AG04450 (cell line): ENCODE data around the gene ISCA2. TPM values are rescaled to one million over a fixed set of nuclear protein-coding genes. Genes with fewer than 3 reads are reported as not detected.

Experiments
- CTCF ChIA-PET: fragments of 300-600, 350-600 bp; formaldehyde crosslinking; extraction: SDS; loops from one replicate; lab custom pipeline; 2022; ENCODE audit warnings: antibody characterized with exemption, inconsistent platforms; lab: Charles Lee
- POLR2A ChIA-PET: fragments of 350-600 bp; formaldehyde crosslinking; extraction: SDS; loops from one replicate; lab custom pipeline; 2021; ENCODE audit warnings: antibody characterized with exemption, inconsistent platforms; lab: Yijun Ruan, JAX
- DNase-seq: peaks from one replicate; pipeline ENCODE4 v3.0.0-alpha.2; 2011; ENCODE audit warnings: low read depth, low spot score
- H3K27ac ChIP-seq: one replicate; pipeline ENCODE4 v1.5.1; 2012; ENCODE audit warnings: low read depth, low read length, control low read depth
- H3K27me3 ChIP-seq: one replicate; pipeline ENCODE4 v1.6.0; 2012; ENCODE audit warnings: low read length; ENCODE audit not compliant: control insufficient read depth, insufficient read depth
- H3K4me3 ChIP-seq: 2 replicates; pipeline ENCODE4 v1.5.1; 2011; ENCODE audit warnings: mild to moderate bottlenecking, low read depth, low read length, control low read depth
- H3K9me3 ChIP-seq: 2 replicates; pipeline ENCODE4 v1.5.1; 2012; ENCODE audit warnings: low read length; ENCODE audit not compliant: control insufficient read depth, insufficient read depth
- CTCF ChIP-seq: IDR thresholded peaks from 2 replicates; pipeline ENCODE4 v1.5.1; 2011; ENCODE audit warnings: low read depth, low read length, control low read depth, inconsistent platforms
- polyA plus RNA-seq: library from polyadenylated mRNA; depleted of rRNA; stranded (reverse); fragments of >200 nt; gene quantifications from 2 replicates; pipeline ENCODE4 v1.2.3, GENCODE V29; 2011

Gene ISCA2
- polyA plus RNA-seq, 1 experiment, result 45.6 TPM

DNA sequence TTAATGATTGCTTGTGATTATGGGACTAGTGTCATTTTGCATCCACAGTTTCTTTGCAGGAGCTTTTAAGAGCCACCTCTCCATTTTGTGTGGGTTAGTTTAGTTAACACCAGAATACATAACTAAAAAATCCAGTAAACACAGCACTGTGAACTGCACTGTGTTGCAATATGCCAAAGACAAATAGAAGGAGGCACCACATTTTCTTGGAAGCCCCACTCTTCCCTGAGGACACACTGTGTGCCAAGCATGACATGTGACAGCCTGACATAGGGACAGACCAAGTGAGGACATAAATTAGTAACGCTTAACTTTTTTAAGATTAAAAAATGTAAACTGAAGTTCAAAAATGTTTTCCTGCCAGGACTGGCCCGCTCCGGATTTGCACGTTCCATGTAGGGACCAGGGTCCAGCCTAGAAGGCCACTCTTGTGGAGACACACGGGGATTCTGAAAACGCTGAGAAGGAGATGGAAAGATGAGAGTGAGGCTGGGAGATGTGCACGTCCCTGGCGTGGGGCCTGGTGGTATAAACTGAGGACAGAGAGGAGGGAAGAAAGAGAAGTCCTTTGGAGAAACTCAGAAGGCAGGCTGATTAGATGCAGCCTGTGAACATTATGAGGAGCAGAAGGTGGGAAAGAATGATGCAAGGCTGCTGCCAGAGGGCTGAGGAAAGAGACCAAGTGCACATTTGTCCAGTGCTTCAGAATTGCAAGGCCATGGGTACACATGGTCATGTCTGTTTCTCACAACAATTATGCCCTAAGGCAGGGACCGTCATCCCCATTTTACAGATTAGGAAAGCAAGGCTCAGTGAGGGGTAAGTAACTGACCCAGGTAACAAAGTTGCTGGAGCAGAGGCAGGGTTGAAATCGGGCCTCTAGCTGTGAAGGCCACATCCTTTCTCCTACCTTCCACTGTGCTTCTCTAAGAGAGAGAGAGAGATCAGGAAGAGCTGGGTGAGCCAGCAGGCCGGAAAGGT is 45.1 kb downstream of the ISCA2 start:
- CTCF ChIA-PET, result no interaction called here
- TF ChIP-seq CTCF, result no peak
- POLR2A ChIA-PET, result interaction anchor here (0.7 to 0.8 kb wide), 2 partner anchors 23 to 118 kb away, joined by 3 to 4 read pairs; no protein-coding TSS in a partner anchor
- Histone ChIP-seq H3K27ac (no peak overlapping the region), H3K9me3 (no peaks in the 10 kb centered on the region), H3K4me3 (no peak overlapping the region), H3K27me3 (no peaks in the 10 kb centered on the region)
- DNase-seq, result no peak

- DNase-seq, result no peak
- no peaks in the 10 kb centered on the region for H3K27me3 ChIP-seq
- H3K4me3 ChIP-seq, result no peak overlapping the region
- TF ChIP-seq CTCF, result no peak
- H3K9me3 ChIP-seq, result no peaks in the 10 kb centered on the region
- POLR2A ChIA-PET, result no interaction called here
- CTCF ChIA-PET, result interaction anchor here (1.2 kb wide), 1 partner anchor 265 kb away, joined by 4 read pairs; no protein-coding TSS in a partner anchor
- H3K27ac ChIP-seq, result peak overlapping the region; percentile 31
Observed at GRCh38 chr14:74539503-74539902, 45.9 kb downstream of the ISCA2 start.

- H3K27me3 ChIP-seq, result no peaks in the 10 kb centered on the region
- ChIA-PET POLR2A (no interaction called here), CTCF (no interaction called here)
- TF ChIP-seq CTCF, result no peak
- DNase-seq, result no peak
- no peak overlapping the region for H3K27ac ChIP-seq
- H3K9me3 ChIP-seq, result no peaks in the 10 kb centered on the region
- H3K4me3 ChIP-seq, result no peak overlapping the region
Observed at GRCh38 chr14:74541225-74541624, 47.7 kb downstream of the ISCA2 start.

DNA sequence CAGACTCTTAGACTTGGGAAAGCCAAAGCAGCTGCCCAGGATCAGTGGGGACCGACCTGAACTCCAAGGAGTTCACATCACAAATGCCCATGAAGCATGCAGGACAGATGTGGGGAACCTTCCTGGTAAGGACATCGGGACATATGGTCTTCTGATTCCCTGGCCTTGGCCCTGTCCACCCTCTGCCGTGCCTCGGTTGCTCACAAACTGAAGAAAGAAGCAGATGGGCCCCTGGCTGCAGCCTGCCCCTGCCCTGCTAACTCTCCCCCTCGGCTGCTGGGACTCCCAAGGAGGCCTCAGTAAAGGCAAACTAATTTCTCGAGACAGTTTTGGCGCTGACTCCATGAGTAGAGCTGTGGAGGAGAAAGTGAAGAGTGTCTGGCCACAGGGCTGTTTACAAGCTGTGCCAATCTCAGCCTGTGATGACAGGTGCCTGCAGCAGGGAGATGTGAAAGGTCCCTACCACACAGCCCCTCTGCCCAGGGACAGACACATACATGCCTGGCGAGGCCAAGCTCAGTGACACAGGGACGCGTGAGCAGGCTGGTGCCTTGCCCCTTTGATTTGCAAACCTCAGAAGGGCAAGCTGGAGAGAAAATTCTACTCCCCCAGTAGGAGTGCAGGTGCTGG is 48.6 kb downstream of the ISCA2 start:
- ChIA-PET POLR2A (interaction anchor here (0.5 kb wide), 1 partner anchor 828 kb away, joined by 4 read pairs; the partner anchor contains the start of gene PNMA1), CTCF (no interaction called here)
- no peak for DNase-seq
- Histone ChIP-seq H3K4me3 (no peak overlapping the region), H3K9me3 (no peaks in the 10 kb centered on the region), H3K27me3 (no peaks in the 10 kb centered on the region), H3K27ac (no peak overlapping the region)
- TF ChIP-seq CTCF, result no peak
